GM12873 (cell line): Measurements from ENCODE around the gene TREML1.

ENCODE experiments used
- CTCF ChIP-seq: IDR thresholded peaks from 2 replicates; pipeline ENCODE4 v1.5.1; 2012; ENCODE audit warnings: low read depth, mild to moderate bottlenecking, moderate library complexity, low read length, control low read depth; ENCODE audit not compliant: insufficient read depth; ENCODE audit errors: missing control alignments

TREML1 gene

GRCh38 chr6:41153992-41154625 lies at the start of gene TREML1:
Gene TREML1, minus strand, starts transcription at chr6:41154347. Its CDS starts 59 bp downstream, at chr6:41154288.
- TF ChIP-seq CTCF, result no peak

- TF ChIP-seq CTCF, result no peak
These were observed 47.6 kb upstream of the TREML1 start for GRCh38 chr6:41201764-41202173.

- TF ChIP-seq CTCF, result no peak
These were observed 47.0 kb upstream of the TREML1 start, which contains the start of gene TREML2 for GRCh38 chr6:41200901-41201763. Gene TREML2, minus strand, starts transcription at chr6:41201149. Its CDS starts 141 bp downstream, at chr6:41201008.

GRCh38 chr6:41200296-41200900 lies 46.3 kb upstream of the TREML1 start:
- TF ChIP-seq CTCF, result no peak

GRCh38 chr6:41199552-41200246 lies 45.6 kb upstream of the TREML1 start:
- TF ChIP-seq CTCF, result no peak

GRCh38 chr6:41197234-41197633 lies 43.1 kb upstream of the TREML1 start:
- TF ChIP-seq CTCF, result no peak
